ENCODE data around the gene ARID1A.
"Not testable (repeated sequence)": the region's sequence is repeated elsewhere in the genome, so short reads cannot be mapped to it uniquely, and the experiment has no call there.

The ARID1A gene

GRCh38 chr1:26695356-26696118 is at the start of gene ARID1A:
Gene ARID1A, plus strand, starts transcription at chr1:26696015. Its CDS starts 389 bp downstream, at chr1:26696404.
- peak; percentile 93 for DNase-seq

- no peak for DNase-seq
These were observed 31.0 kb upstream of the ARID1A start for GRCh38 chr1:26664802-26665201.

GRCh38 chr1:26666855-26667254 is 29.0 kb upstream of the ARID1A start:
- no peak for DNase-seq

- not testable (repeated sequence) for DNase-seq
These were observed 27.6 kb upstream of the ARID1A start for GRCh38 chr1:26668106-26668786.

GRCh38 chr1:26677306-26678115 is 18.3 kb upstream of the ARID1A start:
- peak; percentile 94 for DNase-seq

- DNase-seq, result no peak
These were observed 10.9 kb upstream of the ARID1A start for GRCh38 chr1:26684763-26685508.

- DNase-seq, result no peak
These were observed 9.0 kb upstream of the ARID1A start for GRCh38 chr1:26686795-26687194.

GRCh38 chr1:26689504-26689903 is 6.3 kb upstream of the ARID1A start:
- DNase-seq, result no peak

GRCh38 chr1:26690157-26690556 is 5.7 kb upstream of the ARID1A start:
- DNase-seq, result no peak

- DNase-seq, result no peak
These were observed 5.2 kb upstream of the ARID1A start for GRCh38 chr1:26690576-26691031.

GRCh38 chr1:26692211-26692792 is 3.5 kb upstream of the ARID1A start:
- peak; percentile 91 for DNase-seq

GRCh38 chr1:26692793-26693490 is 2.9 kb upstream of the ARID1A start:
- peak; percentile 99 for DNase-seq

- no peak for DNase-seq
These were observed 1.9 kb upstream of the ARID1A start for GRCh38 chr1:26693599-26694572.

GRCh38 chr1:26694638-26695355 is 1.0 kb upstream of the ARID1A start:
- no peak for DNase-seq

- DNase-seq, result no peak
These were observed 371 bp downstream of the ARID1A start for GRCh38 chr1:26696119-26696653.

- DNase-seq, result no peak
These were observed 1.0 kb downstream of the ARID1A start for GRCh38 chr1:26696654-26697430.

- DNase-seq, result no peak
These were observed 1.7 kb downstream of the ARID1A start for GRCh38 chr1:26697431-26697977.

All from DMS79 (cell line).